GM23248 (cell line): ENCODE results near the gene S100A4. TPM values are rescaled to one million over a fixed set of nuclear protein-coding genes. Genes with fewer than 3 reads are reported as not detected.

Experiments used
- DNase-seq: peaks from one replicate; pipeline ENCODE4 v3.0.0-alpha.2; 2015
- H2AFZ ChIP-seq: fragments of 200-600 bp; sonication (generic); 2 replicates; pipeline ENCODE4 v1.6.1; 2016; ENCODE audit warnings: antibody characterized with exemption
- H3F3A ChIP-seq: fragments of 200-600 bp; sonication (generic); 2 replicates; pipeline ENCODE4 v1.6.1; 2016; ENCODE audit warnings: mild to moderate bottlenecking, antibody characterized with exemption, mixed run types; ENCODE audit not compliant: insufficient read depth
- H3K27ac ChIP-seq: fragments of 200-600 bp; sonication (generic); 2 replicates; pipeline ENCODE4 v1.5.1; 2016; ENCODE audit warnings: mild to moderate bottlenecking
- H3K27me3 ChIP-seq: fragments of 200-600 bp; sonication (generic); replicated peaks from 2 replicates; pipeline ENCODE4 v1.6.1; 2016; ENCODE audit warnings: mild to moderate bottlenecking; ENCODE audit not compliant: insufficient read depth
- H3K36me3 ChIP-seq: fragments of 200-600 bp; sonication (generic); 2 replicates; pipeline ENCODE4 v1.6.1; 2016; ENCODE audit warnings: low read depth, mild to moderate bottlenecking
- H3K4me1 ChIP-seq: fragments of 200-600 bp; sonication (generic); 2 replicates; pipeline ENCODE4 v1.6.1; 2016; ENCODE audit warnings: mild to moderate bottlenecking; ENCODE audit not compliant: insufficient read depth
- H3K4me2 ChIP-seq: fragments of 200-600 bp; sonication (generic); one replicate; pipeline ENCODE4 v1.6.1; 2016; ENCODE audit warnings: mild to moderate bottlenecking; ENCODE audit not compliant: unreplicated experiment
- H3K4me3 ChIP-seq: fragments of 200-600 bp; sonication (generic); 2 replicates; pipeline ENCODE4 v1.5.1; 2016; ENCODE audit warnings: mild to moderate bottlenecking
- H3K79me2 ChIP-seq: fragments of 200-600 bp; sonication (generic); 2 replicates; pipeline ENCODE4 v1.6.1; 2016; ENCODE audit warnings: mild to moderate bottlenecking; ENCODE audit not compliant: insufficient read depth
- H3K9ac ChIP-seq: fragments of 200-600 bp; sonication (generic); 2 replicates; pipeline ENCODE4 v1.6.1; 2016; ENCODE audit warnings: mild to moderate bottlenecking
- H3K9me2 ChIP-seq: fragments of 200-600 bp; sonication (generic); 2 replicates; pipeline ENCODE4 v1.6.1; 2016; ENCODE audit warnings: mixed run types, mild to moderate bottlenecking, moderate library complexity; ENCODE audit not compliant: insufficient read depth
- H3K9me3 ChIP-seq: fragments of 200-600 bp; sonication (generic); one replicate; pipeline ENCODE4 v1.6.1; 2017; ENCODE audit warnings: low read depth
- H4K20me1 ChIP-seq: fragments of 200-600 bp; sonication (generic); 2 replicates; pipeline ENCODE4 v1.6.0; 2016; ENCODE audit not compliant: insufficient read depth
- EZH2 ChIP-seq: fragments of 200-600 bp; sonication (generic); IDR thresholded peaks from 2 replicates; pipeline ENCODE4 v1.6.1; 2018; ENCODE audit warnings: antibody characterized with exemption, mild to moderate bottlenecking; ENCODE audit not compliant: insufficient read depth, poor library complexity, severe bottlenecking
- EZH2phosphoT487 ChIP-seq: fragments of 200-600 bp; sonication (generic); IDR thresholded peaks from 2 replicates; pipeline ENCODE4 v1.6.1; 2018; ENCODE audit warnings: antibody characterized with exemption, moderate library complexity, mild to moderate bottlenecking, low read depth; ENCODE audit not compliant: insufficient read depth
- WGBS, 2 experiments: methylation state at CpG; one replicate each; pipeline ENCODE4 v1.1.6; 2015 to 2017; ENCODE audit warnings: low lambda C conversion rate in 2 of 2, low coverage in 1 of 2; ENCODE audit errors: missing lambda C conversion rate in 2 of 2; 5-methylcytosine and 5-hydroxymethylcytosine counted together
- in situ Hi-C: fragments of 300-500 bp; cut with MboI; formaldehyde crosslinking; loops from 2 replicates; pipeline ENCODE4 v1.15.0; 2020
- polyA plus RNA-seq: library from polyadenylated mRNA; unstranded; fragments of >200 nt; fragmentation: Nextera tagmentation; extraction: Ambion mirVana; gene quantifications from 2 replicates; pipeline ENCODE4 v1.2.1, GENCODE V29; 2016
- total RNA-seq: library from RNA; depleted of rRNA; stranded (reverse); fragments of >200 nt; shearing (Covaris generic); gene quantifications from 2 replicates; pipeline ENCODE4 v1.2.3, GENCODE V29; 2014

Gene S100A4
- total and polyA plus RNA-seq, 2 experiments from 2014 or later: 236 to 610 TPM

GRCh38 chr1:153550827-153551500, 5.4 kb upstream of the S100A4 start:
- no peak overlapping the region for H3K4me2 ChIP-seq
- H3K79me2 ChIP-seq: 0 out of 2 replicates have a peak, but pooled peaks cover 10% of the 10 kb centered on the region
- no peaks in the 10 kb centered on the region for H3K9me2 ChIP-seq
- in situ Hi-C loops: no loop called here
- H2AFZ ChIP-seq: no peak overlapping the region
- no peak overlapping the region for H3K9ac ChIP-seq
- DNase-seq: no peak
- peaks cover 58% of the 10 kb centered on the region for H3K4me1 ChIP-seq
- no peak overlapping the region for H3K27ac ChIP-seq
- H3K27me3 ChIP-seq: no peaks in the 10 kb centered on the region
- H4K20me1 ChIP-seq: no peaks in the 10 kb centered on the region
- no peaks in the 10 kb centered on the region for H3K9me3 ChIP-seq
- no peak overlapping the region for H3K4me3 ChIP-seq
- 89 to 91% methylated on average over 10 of the region's 10 CpGs for WGBS, 2 experiments
- TF ChIP-seq EZH2phosphoT487 (no peak), EZH2 (no peak)
- H3K36me3 ChIP-seq: no peaks in the 10 kb centered on the region
- H3F3A ChIP-seq: peaks cover 26% of the 10 kb centered on the region

- TF ChIP-seq EZH2phosphoT487 (no peak), EZH2 (no peak)
- H3K79me2 ChIP-seq: 0 out of 2 replicates have a peak, but pooled peaks cover 12% of the 10 kb centered on the region
- H3F3A ChIP-seq: peaks cover 32% of the 10 kb centered on the region
- H3K4me1 ChIP-seq: peaks cover 64% of the 10 kb centered on the region
- no peak overlapping the region for H2AFZ ChIP-seq
- H3K27me3 ChIP-seq: no peaks in the 10 kb centered on the region
- 82 to 86% methylated on average over 4 of the region's 4 CpGs for WGBS, 2 experiments
- in situ Hi-C loops: no loop called here
- no peak for DNase-seq
- no peaks in the 10 kb centered on the region for H3K36me3 ChIP-seq
- no peak overlapping the region for H3K9ac ChIP-seq
- H3K4me3 ChIP-seq: no peak overlapping the region
- no peak overlapping the region for H3K27ac ChIP-seq
- no peaks in the 10 kb centered on the region for H3K9me2 ChIP-seq
- H4K20me1 ChIP-seq: no peaks in the 10 kb centered on the region
- no peaks in the 10 kb centered on the region for H3K9me3 ChIP-seq
- no peak overlapping the region for H3K4me2 ChIP-seq
Observed at GRCh38 chr1:153550398-153550758, 4.8 kb upstream of the S100A4 start.

- H3K4me3 ChIP-seq: no peak overlapping the region
- H3F3A ChIP-seq: peaks cover 34% of the 10 kb centered on the region
- DNase-seq: no peak
- peak overlapping the region; percentile 65 for H3K4me2 ChIP-seq
- in situ Hi-C loops: no loop called here
- TF ChIP-seq EZH2: no peak
- TF ChIP-seq EZH2phosphoT487: no peak
- no peaks in the 10 kb centered on the region for H3K9me3 ChIP-seq
- H3K27ac ChIP-seq: peak overlapping the region; percentile 86
- no peaks in the 10 kb centered on the region for H3K36me3 ChIP-seq
- H2AFZ ChIP-seq: no peak overlapping the region
- 49 to 61% methylated on average over 6 of the region's 6 CpGs for whole genome bisulfite sequencing, 2 experiments
- no peaks in the 10 kb centered on the region for H4K20me1 ChIP-seq
- no peaks in the 10 kb centered on the region for H3K9me2 ChIP-seq
- peaks cover 69% of the 10 kb centered on the region for H3K4me1 ChIP-seq
- peak overlapping the region; percentile 71 for H3K9ac ChIP-seq
- no peaks in the 10 kb centered on the region for H3K27me3 ChIP-seq
- H3K79me2 ChIP-seq: 0 out of 2 replicates have a peak, but pooled peaks cover 12% of the 10 kb centered on the region
Observed at GRCh38 chr1:153549741-153550397, 4.3 kb upstream of the S100A4 start.

GRCh38 chr1:153548722-153549688, 3.4 kb upstream of the S100A4 start, which contains the start of gene S100A3:
TSS of gene S100A3 (minus strand) at chr1:153549258. CDS start at chr1:153548485, 773 bp downstream.
- no peak for TF ChIP-seq EZH2phosphoT487
- no peak for TF ChIP-seq EZH2
- H3K9ac ChIP-seq: peak within 1 kb of the TSS; percentile 71

More at GRCh38 chr1:153548722-153549688, 3.4 kb upstream of the S100A4 start, which contains the start of gene S100A3:
- Histone ChIP-seq H3K4me2 (peak within 1 kb of the TSS; percentile 65), H3K79me2 (peaks cover 20% of the 10 kb centered on the region), H4K20me1 (no peaks in the 10 kb centered on the region), H2AFZ (peak within 1 kb of the TSS; percentile 56), H3K4me3 (peak within 1 kb of the TSS; percentile 28; the same call in 1 of the 2 replicates), H3K36me3 (no peaks in the 10 kb centered on the region), H3K9me3 (no peaks in the 10 kb centered on the region), H3K27me3 (no peaks in the 10 kb centered on the region), H3K4me1 (peaks cover 72% of the 10 kb centered on the region), H3K9me2 (no peaks in the 10 kb centered on the region), H3F3A (peaks cover 31% of the 10 kb centered on the region), H3K27ac (peak within 1 kb of the TSS; percentile 86)
- DNase-seq: peak; percentile 96
- WGBS, 2 experiments: 24% methylated on average over 14 of the region's 14 CpGs
- in situ Hi-C loops: no loop called here
